SW480 (cell line): ENCODE measurements around the gene ORM1.
"Not testable (repeated sequence)": the region's sequence is repeated elsewhere in the genome, so short reads cannot be mapped to it uniquely, and the experiment has no call there.

Experiments
- DNase-seq: peaks from one replicate; pipeline ENCODE4 v3.0.0-alpha.2; 2016; ENCODE audit warnings: low spot score

ORM1 gene

DNA sequence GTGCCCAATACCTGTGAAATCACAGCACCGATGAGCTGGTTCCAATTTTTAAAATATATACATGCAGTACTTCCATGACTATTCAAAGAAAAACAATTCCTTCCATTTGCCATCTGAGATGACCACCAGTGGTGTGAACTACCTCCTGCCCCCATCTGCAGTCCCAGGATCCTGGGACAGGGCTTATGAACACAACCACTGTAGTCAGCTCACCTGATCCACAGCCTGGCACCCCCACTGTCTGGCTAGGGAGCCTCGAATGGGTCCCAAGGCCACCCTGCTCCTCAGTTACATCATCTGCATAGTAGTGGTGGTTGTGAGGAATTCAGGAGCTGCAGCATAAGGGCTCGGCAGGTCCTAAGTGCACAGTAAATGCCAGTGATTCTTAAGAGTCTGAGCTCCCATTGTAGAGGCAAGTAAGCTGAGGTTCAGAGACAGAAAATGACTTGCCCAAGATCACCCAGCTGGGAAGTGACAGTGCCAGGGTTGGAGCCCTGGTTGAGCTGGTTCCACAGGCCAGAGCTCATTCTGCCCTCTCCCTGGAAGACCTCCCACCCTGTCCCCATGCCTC, 2.9 kb downstream of the ORM1 start:
- DNase-seq: not testable (repeated sequence)

DNA sequence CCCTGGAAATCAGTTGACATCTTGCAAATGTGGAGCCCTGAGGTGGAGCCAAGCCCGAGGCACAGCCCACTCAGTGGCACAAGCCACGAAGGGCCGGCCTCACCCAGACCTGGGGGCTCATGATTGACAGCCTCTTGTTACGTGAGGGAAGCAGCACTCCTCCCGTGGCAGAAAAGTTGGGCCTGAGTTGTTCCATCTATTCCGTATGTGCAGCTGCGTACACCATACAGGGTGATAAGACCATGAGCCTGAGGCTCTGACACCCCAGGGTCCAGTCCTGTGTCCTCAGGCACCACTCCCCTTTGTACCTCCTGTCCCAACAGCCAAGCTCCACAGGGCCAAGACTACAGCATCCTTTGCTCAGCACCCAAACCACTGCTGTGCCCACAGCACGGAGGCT, 4.9 kb downstream of the ORM1 start:
- DNase-seq: no peak

DNA sequence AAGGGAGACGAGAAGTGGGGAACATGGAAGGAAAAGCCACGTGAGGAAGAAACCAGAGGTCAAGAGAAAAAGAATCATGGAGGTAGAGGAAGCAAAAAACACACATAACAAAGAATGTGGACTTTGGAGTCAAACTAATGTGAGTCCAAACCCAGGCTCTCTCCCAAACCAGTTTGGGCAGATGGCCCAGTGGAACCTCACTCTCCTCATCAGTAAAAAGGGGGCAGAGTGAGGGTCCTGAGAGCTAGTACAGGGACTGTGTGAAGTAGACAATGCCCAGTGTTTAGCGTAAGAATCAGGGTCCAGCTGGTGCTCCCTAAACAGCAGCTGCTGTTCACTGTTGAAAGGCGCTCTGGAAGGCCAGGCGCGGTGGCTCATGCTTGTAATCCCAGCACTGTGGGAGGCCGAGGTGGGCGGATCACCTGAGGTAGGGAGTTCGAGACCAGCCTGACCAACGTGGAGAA, 5.5 kb downstream of the ORM1 start:
- not testable (repeated sequence) for DNase-seq

DNA sequence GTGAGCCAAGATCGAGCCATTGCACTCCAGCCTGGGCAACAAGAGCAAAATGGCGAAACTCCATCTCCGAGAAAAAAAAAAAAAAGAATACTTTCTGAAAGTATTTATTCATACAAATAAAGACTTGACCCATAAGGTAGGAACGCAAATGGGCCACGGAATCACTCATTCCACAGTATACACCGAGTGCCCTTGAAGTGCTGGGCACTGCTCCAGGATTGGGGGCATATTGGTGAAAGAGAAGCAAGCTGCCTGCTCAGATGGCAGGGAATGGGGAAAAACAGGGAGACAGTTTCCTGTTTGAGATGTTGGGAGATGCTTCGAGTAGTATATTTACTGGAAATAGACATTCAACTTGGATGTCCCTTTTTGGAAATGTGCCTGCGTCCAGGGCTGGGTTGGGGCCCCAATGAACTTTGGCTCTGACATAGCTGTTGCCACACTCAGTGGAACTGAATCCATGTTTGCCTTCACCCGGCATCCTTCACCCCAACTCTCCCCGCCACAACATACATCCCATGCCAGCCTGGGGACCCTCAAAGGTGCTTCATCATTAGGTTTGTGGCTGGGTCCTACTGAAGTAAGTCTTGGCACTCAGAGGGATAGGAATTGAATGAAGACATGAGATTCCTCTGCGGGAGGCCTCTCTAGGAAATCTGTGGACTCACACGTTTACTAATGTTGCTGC, 6.2 kb downstream of the ORM1 start:
- DNase-seq: not testable (repeated sequence)

DNA sequence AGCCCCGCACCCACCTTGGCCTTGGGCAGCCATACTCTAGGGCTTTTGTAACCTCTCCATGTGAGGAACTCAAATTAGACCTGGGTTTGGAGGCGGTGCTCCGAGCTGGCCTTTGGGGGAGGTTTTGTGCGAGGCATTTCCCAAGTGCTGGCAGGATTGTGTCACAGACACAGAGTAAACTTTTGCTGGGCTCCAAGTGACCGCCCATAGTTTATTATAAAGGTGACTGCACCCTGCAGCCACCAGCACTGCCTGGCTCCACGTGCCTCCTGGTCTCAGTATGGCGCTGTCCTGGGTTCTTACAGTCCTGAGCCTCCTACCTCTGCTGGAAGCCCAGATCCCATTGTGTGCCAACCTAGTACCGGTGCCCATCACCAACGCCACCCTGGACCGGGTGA, 6.7 kb downstream of the ORM1 start, which contains the start of gene ORM2:
ORM2 (plus strand) TSS at position 245 of the 398 bp plus-strand sequence; CDS start at position 281, 36 bp downstream.
- DNase-seq: not testable (repeated sequence)

DNA sequence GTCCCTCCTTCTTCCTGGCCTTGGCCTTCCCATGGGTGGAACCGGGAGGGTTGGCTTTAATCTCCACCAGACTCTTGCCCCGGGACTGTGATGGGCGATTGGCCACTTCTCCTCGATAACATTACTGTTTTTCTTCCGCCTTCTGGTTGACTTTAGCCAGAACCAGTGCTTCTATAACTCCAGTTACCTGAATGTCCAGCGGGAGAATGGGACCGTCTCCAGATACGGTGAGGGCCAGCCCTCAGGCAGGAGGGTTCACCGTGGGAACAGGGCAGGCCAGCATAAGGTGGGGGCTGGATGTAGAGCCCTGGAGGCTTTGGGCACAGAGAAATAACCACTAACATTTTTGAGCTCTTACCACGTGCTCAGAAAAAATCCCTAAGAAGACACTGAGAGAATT, 7.7 kb downstream of the ORM1 start:
- no peak for DNase-seq

DNA sequence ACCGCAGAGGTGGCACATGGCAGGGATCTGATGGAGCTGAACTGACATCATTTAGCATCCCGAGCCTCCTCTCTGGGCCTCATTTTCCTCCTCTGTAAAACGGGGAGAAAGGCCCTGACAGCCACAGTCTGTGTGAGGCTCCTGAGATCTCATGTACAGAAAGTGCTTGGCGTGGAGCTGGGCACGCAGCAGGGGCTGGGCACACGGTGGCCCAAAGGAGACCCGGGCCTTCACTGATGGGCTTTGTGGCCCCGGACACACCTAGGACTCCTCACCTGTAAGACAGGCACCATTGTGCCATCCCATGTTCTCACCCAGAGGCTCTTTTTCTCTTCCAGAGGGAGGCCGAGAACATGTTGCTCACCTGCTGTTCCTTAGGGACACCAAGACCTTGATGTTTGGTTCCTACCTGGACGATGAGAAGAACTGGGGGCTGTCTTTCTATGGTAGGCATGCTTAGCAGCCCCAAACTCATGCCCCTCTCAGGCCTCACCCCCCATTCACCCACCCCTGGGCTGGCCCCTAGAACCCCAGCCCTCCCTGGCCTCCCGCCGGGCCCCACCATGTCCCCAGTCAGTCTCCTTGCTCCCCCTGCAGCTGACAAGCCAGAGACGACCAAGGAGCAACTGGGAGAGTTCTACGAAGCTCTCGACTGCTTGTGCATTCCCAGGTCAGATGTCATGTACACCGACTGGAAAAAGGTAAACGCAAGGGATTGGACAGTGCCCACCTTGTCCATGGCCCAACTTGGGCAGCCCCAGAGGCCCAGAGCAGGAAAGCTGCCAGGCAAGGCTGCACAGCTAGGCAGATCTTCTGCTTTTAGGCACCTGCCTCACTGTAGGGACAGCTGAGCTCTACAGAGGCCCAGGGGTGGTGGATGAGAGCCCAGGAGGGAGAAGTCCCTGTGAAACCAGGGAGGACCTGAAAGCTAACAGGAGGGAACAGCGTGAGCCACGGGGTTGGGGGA, 8.6 kb downstream of the ORM1 start:
- not testable (repeated sequence) for DNase-seq

DNA sequence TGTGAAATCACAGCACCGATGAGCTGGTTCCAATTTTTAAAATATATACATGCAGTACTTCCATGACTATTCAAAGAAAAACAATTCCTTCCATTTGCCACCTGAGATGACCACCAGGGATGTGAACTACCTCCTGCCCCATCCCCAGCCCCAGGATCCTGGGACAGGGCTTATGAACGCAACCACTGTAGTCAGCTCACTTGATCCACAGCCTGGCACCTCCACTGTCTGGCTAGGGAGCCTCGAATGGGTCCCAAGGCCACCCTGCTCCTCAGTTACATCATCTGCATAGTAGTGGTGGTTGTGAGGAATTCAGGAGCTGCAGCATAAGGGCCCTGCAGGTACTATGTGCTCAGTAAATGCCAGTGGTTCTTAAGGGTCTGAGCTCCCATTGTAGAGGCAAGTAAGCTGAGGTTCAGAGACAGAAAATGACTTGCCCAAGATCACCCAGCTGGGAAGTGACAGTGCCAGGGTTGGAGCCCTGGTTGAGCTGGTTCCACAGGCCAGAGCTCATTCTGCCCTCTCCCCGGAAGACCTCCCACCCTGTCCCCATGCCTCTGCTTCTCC, 9.7 kb downstream of the ORM1 start:
- DNase-seq: not testable (repeated sequence)

DNA sequence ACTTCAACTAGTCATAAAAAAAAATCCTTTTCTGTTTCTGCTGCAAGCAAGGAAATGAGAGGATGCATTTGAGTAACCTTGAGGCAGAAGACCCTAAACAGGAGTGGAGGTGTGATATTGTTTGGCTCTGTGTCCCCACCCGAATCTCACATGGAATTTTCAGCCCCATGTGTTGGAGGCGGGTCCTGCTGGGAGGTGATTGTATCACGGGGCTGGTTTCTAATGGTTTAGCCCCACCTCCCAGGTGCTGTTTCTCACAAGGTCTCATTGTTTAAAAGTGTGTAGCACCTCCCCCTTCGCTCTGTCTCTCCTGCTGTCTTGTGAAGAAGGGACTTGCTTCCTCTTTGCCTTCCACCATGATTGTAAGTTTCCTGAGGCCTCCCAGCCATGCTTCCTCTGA, 10.8 kb downstream of the ORM1 start:
- not testable (repeated sequence) for DNase-seq

DNA sequence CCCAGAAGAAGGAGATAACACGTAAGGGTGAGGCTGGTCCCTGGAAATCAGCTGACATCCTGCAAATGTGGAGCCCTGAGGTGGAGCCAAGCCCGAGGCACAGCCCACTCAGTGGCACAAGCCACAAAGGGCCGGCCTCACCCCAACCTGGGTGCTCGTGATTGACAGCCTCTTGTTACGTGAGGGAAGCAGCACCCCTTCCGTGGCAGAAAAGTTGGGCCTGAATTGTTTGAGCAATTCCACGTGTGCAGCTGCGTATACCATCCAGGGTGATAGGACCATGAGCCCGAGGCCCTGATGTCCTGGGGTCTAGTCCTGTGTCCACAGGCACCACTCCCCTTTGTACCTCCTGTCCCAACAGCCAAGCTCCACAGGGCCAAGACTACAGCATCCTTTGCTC, 11.6 kb downstream of the ORM1 start:
- no peak for DNase-seq

DNA sequence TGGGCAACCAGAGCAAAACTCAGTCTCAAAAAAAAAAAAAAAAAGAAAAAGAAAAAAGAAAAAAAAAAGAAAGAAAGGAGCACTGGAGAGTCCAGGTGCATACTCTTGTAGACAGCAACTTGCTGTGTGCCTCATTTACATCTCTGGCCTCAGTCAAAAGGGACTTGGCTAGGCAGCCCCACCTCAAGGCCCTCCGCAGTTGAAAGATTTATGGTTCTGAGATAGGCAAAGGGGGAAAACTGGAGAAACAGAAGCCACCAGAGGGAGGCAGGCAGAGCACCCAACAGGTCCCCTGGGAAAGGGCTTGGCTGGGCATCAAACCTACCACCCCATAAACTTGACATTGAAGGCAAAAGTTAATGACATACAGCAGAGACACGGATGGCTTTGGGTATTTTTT, 12.8 kb downstream of the ORM1 start:
- no peak for DNase-seq

DNA sequence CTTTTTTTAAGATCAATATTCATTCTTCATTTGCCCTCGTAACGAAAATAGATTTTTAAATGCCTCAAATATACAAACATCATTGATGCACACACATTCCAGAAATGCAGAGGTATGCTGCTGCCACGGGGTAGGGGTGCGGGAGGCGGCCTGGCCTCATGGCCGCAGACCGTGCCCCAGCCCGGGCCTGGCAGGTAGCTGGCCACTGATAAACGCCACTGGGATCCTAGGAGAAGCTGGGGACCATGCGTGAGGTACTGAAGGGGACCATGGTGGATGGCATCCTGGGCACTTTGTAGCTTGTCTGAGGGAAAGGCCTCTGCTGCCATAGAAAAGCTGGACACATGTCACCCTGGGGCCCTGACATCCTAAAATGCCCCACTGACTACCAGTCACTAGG, 13.3 kb downstream of the ORM1 start:
- DNase-seq: no peak

DNA sequence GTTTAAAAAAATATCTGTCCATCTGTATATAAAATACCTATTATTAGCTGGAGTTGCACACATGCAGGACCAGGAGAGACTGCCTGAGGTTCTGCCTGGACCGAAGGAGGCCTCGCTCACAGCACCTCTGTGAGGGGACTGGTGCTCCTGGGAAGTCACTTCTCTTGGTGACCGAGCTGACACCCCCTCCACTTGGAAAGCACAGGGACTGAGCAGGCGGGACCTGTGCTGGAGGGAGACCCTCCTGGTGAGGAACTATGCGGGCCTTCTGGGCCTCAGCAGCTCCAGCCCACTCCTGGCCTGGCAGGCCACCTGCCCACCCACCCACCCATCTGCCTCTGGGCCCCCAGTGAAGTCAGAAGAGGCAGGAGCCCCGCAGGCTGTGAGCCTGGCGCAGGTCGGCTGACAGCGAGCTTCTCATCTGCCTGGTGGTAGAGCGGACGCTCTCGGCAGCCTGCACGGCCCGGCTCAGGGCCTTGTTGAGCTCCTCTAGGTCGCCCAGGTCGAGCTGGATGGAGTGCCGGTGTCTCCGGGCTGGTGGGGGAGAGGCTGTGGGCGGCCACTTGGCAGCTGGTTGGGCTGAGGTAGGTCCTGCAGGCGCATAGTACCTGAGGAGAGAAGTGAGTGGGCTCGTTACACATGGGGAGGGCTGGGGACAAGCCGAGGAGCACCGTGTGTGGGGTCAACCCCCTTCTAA, 13.9 kb downstream of the ORM1 start:
- no peak for DNase-seq

DNA sequence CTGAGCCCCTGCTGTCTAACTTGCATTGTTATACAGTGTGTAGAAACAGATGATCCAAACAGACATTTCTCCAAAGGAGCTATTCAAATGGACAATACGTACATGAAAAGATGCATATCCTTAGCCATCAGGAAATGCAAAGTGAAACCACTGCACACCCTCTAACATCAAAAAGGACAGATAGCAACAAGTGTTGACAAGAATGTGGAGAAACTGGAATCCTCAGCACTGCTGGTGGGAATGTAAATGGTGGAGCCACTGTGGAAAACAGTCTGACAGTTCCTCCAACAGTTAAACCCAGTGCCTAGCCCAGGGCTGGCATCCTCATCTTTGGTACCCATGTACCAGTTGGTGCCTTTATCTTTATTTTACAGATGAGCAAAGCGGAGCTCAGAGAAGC, 15.3 kb downstream of the ORM1 start:
- no peak for DNase-seq

DNA sequence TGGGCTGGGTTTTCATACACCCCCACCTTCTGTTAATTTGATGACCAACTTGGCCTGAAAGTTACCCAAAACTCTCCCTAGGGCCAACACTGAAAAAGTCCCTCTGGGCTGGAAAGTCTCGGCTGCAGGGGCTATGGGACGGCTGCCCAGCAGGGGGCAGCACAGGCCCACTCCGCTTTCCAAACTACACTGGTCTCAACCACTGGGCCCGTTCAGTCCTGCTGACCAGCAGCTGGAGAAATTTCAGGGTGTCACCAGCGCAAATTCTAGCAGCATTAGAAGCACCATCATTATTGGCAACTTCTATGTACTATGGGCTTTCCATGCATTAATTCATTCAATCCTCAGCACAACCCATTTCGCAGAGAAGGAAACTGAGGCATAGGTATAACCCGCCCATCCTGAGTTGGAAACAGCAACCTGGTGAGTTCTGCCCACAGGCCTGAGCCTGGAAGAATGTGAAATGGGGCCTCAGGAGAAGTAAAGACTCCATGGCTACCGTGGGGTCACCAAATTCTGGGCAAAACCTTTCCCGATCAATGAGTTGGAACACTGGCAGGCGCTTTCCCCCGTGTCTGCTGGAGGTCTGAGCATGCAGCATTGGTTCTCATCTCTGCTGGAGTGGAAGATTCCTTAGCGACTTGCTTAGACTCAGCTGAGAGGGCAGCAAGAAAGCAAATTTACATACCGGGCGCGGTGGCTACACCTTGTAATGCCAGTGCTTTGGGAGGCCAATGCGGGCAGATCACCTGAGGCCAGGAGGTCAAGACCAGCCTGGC, 16.4 kb downstream of the ORM1 start:
- peak; percentile 28 for DNase-seq

DNA sequence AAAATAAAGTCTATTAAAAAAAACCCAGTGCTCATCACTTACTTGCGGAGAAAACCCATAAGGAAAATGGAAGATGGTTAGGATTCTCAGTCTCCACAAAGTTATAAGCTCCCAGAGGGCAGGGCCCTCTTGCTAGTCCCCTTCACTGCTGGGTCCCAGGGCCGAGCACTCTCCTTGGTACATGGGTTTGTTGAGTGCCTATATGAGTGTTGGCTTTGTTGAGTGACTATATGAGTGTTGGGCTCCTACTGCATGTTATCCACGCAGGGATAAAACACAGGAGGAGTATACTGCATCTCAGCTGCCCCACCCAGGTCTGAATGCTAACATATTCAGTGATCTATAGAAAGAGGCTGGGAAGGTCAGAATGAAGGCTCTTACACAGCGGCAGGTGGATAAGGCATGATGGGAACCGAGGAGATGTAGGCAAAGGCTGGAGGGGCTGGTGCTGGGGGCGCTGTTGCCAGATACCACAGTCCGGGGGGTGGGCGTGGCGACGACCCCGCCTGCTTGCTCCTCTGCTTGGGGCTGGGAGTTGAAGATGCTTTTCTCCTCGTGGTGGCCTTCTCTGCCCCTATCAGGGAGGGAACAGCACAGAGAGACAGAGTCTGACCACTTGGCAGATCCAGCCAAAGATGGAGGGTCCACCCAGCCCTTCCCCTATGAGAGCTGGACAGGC, 18.4 kb downstream of the ORM1 start:
- DNase-seq: no peak

DNA sequence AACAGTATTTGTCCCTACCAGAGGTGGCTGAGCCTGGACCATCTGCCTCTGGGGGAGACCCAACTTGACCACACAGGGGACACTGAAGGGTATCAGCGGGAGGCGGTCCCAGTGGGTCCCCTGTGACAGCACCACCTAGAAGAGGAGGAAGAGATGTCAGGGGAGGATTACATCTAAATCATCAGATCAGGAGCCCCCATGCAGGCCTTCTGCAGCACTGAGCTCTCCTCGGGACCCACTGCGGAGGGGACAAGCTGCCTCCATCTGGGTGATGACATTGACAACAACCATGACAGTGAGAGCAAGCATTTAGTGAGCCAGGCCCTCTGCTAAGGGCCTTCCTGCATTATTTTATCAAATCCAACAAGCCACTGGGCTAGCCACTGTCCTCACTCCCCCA, 19.1 kb downstream of the ORM1 start:
- DNase-seq: no peak

DNA sequence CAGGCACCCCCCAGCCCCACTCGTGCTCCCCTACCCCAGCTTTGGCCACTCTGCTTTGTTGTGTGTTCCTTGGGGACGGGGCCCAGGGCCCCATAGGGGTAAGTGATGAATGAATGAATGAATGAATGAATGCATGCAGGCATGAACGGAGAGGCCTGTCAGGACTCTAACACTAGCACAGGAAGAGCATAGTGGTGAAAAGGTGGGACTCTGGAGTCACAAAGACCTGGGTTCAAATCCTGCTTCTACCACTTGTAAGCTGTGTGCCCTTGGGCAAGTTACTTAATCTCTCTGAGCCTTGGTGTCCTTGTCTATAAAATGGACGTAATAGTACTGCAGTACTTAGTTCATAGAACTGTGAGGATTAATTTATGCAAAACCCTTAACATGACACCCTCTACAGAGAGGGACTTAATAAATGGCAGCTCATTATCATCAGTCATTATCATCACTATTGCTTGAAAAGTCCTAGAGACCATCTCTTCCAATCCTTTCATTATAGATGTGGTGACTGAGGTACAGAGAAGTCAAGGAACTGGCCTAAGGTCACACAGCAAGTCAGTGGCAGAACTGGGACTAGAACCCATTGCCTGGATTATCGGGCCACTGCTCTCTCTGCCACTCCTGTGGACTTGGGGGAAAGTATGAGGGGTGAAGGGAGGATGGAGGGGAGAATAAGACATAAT, 20.0 kb downstream of the ORM1 start:
- DNase-seq: no peak

DNA sequence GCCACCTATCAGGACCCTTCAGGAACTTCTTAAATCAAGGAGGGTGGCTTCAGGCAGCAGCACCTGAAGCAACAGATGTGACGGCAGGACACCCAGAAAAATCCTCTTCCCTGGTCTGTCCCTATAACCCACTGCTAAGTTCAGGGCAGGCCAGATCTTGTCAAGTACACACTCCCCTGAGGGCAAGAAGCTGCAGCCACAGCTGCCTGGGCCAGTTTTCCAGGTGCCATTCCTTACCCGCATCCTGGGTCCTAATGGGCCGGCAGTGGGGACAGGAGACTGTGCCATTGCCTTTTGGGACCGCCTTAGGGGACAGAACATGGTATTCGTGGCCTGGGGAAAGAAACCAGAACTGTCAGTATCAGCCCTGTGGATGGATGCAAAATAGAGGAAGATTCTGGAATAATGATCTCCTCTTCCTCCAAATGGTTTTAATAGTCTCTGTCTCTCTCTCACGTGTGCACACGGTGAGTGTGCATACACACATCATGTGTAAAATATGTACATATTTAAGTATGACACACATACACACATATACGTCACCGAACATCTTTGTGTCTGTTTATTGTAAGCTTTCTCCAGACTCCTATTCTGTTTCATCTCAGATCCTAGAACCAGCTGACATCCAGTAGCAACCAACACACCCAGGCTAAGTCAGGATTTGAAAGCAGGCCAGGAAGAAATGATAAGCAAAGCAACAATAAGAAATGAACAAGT, 20.7 kb downstream of the ORM1 start:
- DNase-seq: no peak
